Thoracic aorta (tissue), 2 donors: ENCODE results near the gene SPHKAP. TPM values are rescaled to one million over a fixed set of nuclear protein-coding genes. Genes with fewer than 3 reads are reported as not detected.

Experiments
- ATAC-seq: fragments of 150-250 bp; one replicate; pipeline ENCODE4 v1.8.0; 2017; ENCODE audit warnings: low read depth; ENCODE audit not compliant: insufficient number of reproducible peaks, low FRiP score
- DNase-seq: peaks from one replicate; pipeline ENCODE4 v3.0.0-alpha.2; 2020; ENCODE audit warnings: low spot score
- H3K27ac ChIP-seq, 2 donors: fragments of 200-600 bp; sonication (generic); 1 replicate in 1 of 2; 2 replicates in 1 of 2; pipeline ENCODE4 v1.5.1; 2016; ENCODE audit warnings: mild to moderate bottlenecking in 2 of 2, moderate library complexity in 2 of 2
- H3K27me3 ChIP-seq: fragments of 200-600 bp; sonication (generic); replicated peaks from 2 replicates; pipeline ENCODE4 v1.6.0; 2016; ENCODE audit warnings: mild to moderate bottlenecking; ENCODE audit not compliant: insufficient read depth
- H3K36me3 ChIP-seq: fragments of 200-600 bp; sonication (generic); one replicate; pipeline ENCODE4 v1.5.1; 2016
- H3K4me1 ChIP-seq, 2 donors: fragments of 200-600 bp; sonication (generic); 1 replicate in 1 of 2; 2 replicates in 1 of 2; pipeline versions ENCODE4 v1.5.1 to v1.6.0; 2016; ENCODE audit warnings: low read depth in 2 of 2, mild to moderate bottlenecking in 1 of 2; ENCODE audit not compliant: control insufficient read depth in 1 of 2
- H3K4me3 ChIP-seq: fragments of 200-600 bp; sonication (generic); 2 replicates; pipeline ENCODE4 v1.5.1; 2016; ENCODE audit warnings: mild to moderate bottlenecking
- H3K9me3 ChIP-seq: fragments of 200-600 bp; sonication (generic); 2 replicates; pipeline ENCODE4 v1.5.1; 2016
- total RNA-seq, 2 donors: library from RNA; depleted of rRNA; stranded (reverse); fragments of >200 nt; gene quantifications; one replicate each; pipeline versions ENCODE4 v1.1.0 to v1.2.3, GENCODE V29; 2016
- TF ChIP-seq, protein P1 (sequence below): fragments of 200-600 bp; sonication (generic); IDR thresholded peaks from one replicate; pipeline ENCODE4 v1.5.1; 2019; ENCODE audit warnings: antibody characterized with exemption

The SPHKAP gene
- total RNA-seq, 2 donors from 2014 or later: 0.07 to 0.41 TPM

DNA sequence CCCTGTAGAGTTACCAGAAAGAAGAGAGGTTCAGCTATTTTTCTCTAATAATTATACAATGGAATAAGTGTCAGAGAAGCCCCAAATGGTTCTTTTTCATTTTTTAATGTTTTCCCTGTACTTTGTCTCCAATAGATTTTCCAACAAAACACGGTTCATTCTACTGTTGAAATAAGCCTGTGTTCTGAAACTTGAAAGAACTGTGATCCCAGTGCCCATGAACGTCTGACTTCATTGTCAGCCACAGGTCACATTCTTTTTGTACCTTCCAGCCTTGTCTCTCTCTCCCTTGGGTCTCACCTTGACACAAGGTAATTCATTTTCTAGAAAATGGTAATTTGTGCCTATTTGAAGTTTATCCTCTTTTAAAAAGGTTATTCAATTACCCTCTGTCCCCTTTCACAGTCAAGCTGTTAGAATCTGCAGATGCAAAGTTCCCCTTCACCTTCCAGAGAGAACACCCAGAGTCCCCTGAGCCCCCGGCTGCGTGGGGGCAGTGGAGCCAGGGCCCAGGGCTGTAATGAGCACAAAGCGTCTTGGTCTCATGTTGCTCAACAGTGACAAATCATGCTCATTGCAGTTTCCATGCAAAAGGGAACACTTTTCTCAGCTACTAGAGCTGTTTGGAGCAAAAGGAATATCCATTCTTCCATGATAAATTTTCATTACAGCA lies 115.2 kb downstream of the SPHKAP start:
- TF ChIP-seq, protein P1, sequence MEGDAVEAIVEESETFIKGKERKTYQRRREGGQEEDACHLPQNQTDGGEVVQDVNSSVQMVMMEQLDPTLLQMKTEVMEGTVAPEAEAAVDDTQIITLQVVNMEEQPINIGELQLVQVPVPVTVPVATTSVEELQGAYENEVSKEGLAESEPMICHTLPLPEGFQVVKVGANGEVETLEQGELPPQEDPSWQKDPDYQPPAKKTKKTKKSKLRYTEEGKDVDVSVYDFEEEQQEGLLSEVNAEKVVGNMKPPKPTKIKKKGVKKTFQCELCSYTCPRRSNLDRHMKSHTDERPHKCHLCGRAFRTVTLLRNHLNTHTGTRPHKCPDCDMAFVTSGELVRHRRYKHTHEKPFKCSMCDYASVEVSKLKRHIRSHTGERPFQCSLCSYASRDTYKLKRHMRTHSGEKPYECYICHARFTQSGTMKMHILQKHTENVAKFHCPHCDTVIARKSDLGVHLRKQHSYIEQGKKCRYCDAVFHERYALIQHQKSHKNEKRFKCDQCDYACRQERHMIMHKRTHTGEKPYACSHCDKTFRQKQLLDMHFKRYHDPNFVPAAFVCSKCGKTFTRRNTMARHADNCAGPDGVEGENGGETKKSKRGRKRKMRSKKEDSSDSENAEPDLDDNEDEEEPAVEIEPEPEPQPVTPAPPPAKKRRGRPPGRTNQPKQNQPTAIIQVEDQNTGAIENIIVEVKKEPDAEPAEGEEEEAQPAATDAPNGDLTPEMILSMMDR: no peak
- no peak overlapping the region for H3K27ac ChIP-seq
- no peak for DNase-seq
- no peaks in the 10 kb centered on the region for H3K4me1 ChIP-seq
- ATAC-seq: no peak
- no peak overlapping the region for H3K4me3 ChIP-seq
- no peaks in the 10 kb centered on the region for H3K9me3 ChIP-seq
- no peaks in the 10 kb centered on the region for H3K36me3 ChIP-seq
- no peaks in the 10 kb centered on the region for H3K27me3 ChIP-seq

DNA sequence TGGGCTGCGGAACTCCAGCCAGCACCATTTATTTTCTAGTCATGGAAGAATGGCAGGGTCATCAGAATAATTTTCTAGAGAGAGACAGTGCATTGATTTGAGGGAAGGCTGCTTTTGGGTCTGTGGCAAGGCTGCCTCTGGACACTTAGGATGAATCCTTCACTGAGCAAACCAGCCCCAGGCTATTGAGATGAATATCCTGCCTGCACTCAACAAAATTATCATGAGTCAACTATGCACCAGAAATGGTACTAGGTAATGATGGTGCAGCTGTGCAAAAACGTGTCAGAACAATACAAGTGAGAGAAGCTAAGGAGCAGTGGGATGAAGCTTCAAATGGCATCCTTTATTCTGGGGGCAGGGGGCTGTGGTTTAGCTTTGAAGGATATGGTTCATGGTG lies 115.8 kb downstream of the SPHKAP start:
- Histone ChIP-seq H3K4me1 (no peaks in the 10 kb centered on the region), H3K27ac (no peak overlapping the region), H3K27me3 (no peaks in the 10 kb centered on the region), H3K9me3 (no peaks in the 10 kb centered on the region), H3K36me3 (no peaks in the 10 kb centered on the region), H3K4me3 (no peak overlapping the region)
- DNase-seq (no peak), ATAC-seq (no peak)
- TF ChIP-seq, protein P1: no peak

DNA sequence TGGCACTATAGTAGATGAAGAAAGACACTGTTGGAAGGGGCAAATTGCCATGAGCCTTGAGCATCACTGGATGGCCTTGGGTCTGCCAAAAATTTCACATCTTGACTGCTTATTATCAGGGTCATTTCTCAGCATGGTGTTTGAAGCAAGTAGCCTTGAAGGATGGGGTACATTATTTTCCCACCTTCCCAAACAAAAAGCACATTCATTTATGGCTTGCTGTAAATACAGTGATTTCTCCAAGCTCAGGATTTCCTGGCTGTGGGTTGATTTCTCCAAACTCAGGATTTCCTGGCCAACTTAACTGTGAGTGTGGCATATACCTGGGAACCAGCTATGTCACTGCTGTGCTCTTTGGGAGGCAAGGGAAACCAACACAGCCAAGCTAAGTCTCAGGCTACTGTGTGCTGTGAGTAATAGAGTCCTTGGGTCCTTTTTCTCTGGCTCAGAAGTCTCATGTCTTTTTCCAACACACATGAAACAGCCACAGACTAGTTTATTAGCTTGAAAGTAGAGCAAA lies 116.6 kb downstream of the SPHKAP start:
- TF ChIP-seq, protein P1: no peak
- ATAC-seq (no peak), DNase-seq (no peak)
- Histone ChIP-seq H3K27me3 (no peaks in the 10 kb centered on the region), H3K4me3 (no peak overlapping the region), H3K9me3 (no peaks in the 10 kb centered on the region), H3K4me1 (no peaks in the 10 kb centered on the region), H3K36me3 (no peaks in the 10 kb centered on the region), H3K27ac (no peak overlapping the region)

DNA sequence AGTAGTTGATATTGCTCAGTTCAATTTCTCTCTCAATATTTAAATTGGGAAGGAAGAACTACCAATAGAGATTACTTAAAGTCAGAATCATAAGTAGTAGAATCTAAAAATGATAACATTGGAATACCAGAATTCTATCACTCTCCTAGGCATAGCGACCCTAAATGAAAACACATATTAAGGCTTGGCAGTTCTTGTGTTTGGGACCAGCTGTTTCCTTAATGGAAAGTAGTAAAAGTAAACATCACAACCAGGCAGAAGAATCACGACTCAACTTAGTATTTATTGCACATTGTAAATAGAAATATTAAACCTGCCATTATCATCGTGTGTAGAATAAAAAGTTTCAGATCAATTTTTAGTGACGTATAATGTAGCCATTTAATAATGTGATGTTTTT lies 117.5 kb downstream of the SPHKAP start:
- Histone ChIP-seq H3K36me3 (no peaks in the 10 kb centered on the region), H3K4me1 (no peaks in the 10 kb centered on the region), H3K27me3 (no peaks in the 10 kb centered on the region), H3K9me3 (no peaks in the 10 kb centered on the region), H3K27ac (no peak overlapping the region), H3K4me3 (no peak overlapping the region)
- ATAC-seq (no peak), DNase-seq (no peak)
- TF ChIP-seq, protein P1: no peak

DNA sequence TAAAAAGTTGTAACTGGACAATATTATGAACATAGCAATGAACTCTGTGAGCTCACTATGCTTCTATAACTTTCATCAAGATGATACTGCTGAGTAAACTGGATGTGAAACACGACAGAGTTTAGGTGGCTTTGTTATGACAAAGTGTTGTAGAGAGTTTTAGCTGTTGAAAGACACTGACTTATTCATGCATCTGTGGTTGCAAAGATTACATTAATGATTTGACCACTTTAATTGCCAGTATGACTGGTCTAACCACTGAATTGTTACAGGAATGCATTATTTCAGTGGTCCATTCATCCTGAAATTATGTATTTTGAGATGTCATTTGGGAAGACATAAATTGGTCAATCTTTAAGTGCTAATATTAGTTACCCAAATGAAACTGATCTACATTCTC lies 117.9 kb downstream of the SPHKAP start:
- TF ChIP-seq, protein P1: no peak
- DNase-seq (no peak), ATAC-seq (no peak)
- no peaks in the 10 kb centered on the region for H3K4me1 ChIP-seq
- no peak overlapping the region for H3K4me3 ChIP-seq
- no peaks in the 10 kb centered on the region for H3K9me3 ChIP-seq
- no peak overlapping the region for H3K27ac ChIP-seq
- no peaks in the 10 kb centered on the region for H3K36me3 ChIP-seq
- H3K27me3 ChIP-seq: no peaks in the 10 kb centered on the region
